WERI-Rb-1 (cell line): ENCODE measurements around the gene PLPP2.

Experiments
- DNase-seq: peaks from one replicate; pipeline ENCODE4 v3.0.0-alpha.2; 2020
- H3K27ac ChIP-seq: fragments of 250-450 bp; sonication (Bioruptor Pico); 2 replicates; pipeline ENCODE4 v1.5.1; 2020; ENCODE audit warnings: mild to moderate bottlenecking, moderate library complexity
- H3K27me3 ChIP-seq: fragments of 250-450 bp; sonication (Bioruptor Pico); 2 replicates; pipeline ENCODE4 v1.5.1; 2021; ENCODE audit warnings: mild to moderate bottlenecking, low read depth, moderate library complexity; ENCODE audit not compliant: insufficient read depth, severe bottlenecking
- H3K36me3 ChIP-seq: fragments of 250-450 bp; sonication (Bioruptor Pico); 2 replicates; pipeline ENCODE4 v1.5.1; 2020; ENCODE audit warnings: mild to moderate bottlenecking, moderate library complexity
- H3K4me3 ChIP-seq: 2 replicates; pipeline ENCODE4 v1.5.1; 2011; ENCODE audit warnings: low read depth, mild to moderate bottlenecking, control low read depth, low read length
- H3K9me3 ChIP-seq: fragments of 250-450 bp; sonication (Bioruptor Pico); 2 replicates; pipeline ENCODE4 v1.5.1; 2021; ENCODE audit warnings: mild to moderate bottlenecking, moderate library complexity; ENCODE audit not compliant: severe bottlenecking
- CTCF ChIP-seq: IDR thresholded peaks from 2 replicates; pipeline ENCODE4 v1.5.1; 2011; ENCODE audit warnings: low read depth, mild to moderate bottlenecking, control low read depth, inconsistent platforms, low read length

The PLPP2 gene

GRCh38 chr19:324716-325115 is 33.5 kb upstream of the PLPP2 start:
- H3K36me3 ChIP-seq: peaks cover 78% of the 10 kb centered on the region
- H3K9me3 ChIP-seq: peaks cover 8% of the 10 kb centered on the region
- no peak for TF ChIP-seq CTCF
- no peak overlapping the region for H3K27ac ChIP-seq
- no peak for DNase-seq
- H3K4me3 ChIP-seq: no peak overlapping the region
- H3K27me3 ChIP-seq: no peaks in the 10 kb centered on the region

DNA sequence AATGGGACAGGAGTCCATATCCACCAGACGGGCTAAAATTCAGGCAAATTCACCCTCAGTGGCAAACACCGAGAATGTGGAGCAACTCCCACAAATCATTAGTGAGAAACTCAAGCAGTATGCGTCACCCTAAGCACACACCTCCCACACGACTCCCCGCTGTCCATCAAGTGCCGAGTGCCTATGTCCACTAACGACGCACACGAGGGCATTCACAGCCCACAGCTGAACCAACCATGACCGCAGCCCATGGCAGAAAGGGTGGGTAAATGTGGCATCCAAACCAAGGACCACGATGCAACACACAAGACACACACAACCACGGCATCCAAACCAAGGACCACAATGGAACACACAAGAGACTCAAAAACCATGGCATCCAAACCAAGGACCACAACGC is 31.4 kb upstream of the PLPP2 start:
- Histone ChIP-seq H3K9me3 (no peaks in the 10 kb centered on the region), H3K4me3 (no peak overlapping the region), H3K27me3 (no peaks in the 10 kb centered on the region), H3K36me3 (peaks cover 70% of the 10 kb centered on the region), H3K27ac (no peak overlapping the region)
- DNase-seq: no peak
- no peak for TF ChIP-seq CTCF

- peaks cover 70% of the 10 kb centered on the region for H3K36me3 ChIP-seq
- H3K27ac ChIP-seq: no peak overlapping the region
- TF ChIP-seq CTCF: no peak
- DNase-seq: no peak
- no peak overlapping the region for H3K4me3 ChIP-seq
- no peaks in the 10 kb centered on the region for H3K9me3 ChIP-seq
- no peaks in the 10 kb centered on the region for H3K27me3 ChIP-seq
These were observed 27.2 kb upstream of the PLPP2 start for GRCh38 chr19:318509-318774.

GRCh38 chr19:317710-318508 is 26.7 kb upstream of the PLPP2 start:
- Histone ChIP-seq H3K4me3 (no peak overlapping the region), H3K36me3 (peaks cover 70% of the 10 kb centered on the region), H3K27ac (no peak overlapping the region), H3K27me3 (no peaks in the 10 kb centered on the region), H3K9me3 (no peaks in the 10 kb centered on the region)
- no peak for TF ChIP-seq CTCF
- DNase-seq: no peak

- DNase-seq: no peak
- no peak for TF ChIP-seq CTCF
- no peak overlapping the region for H3K4me3 ChIP-seq
- H3K36me3 ChIP-seq: peaks cover 58% of the 10 kb centered on the region
- H3K27me3 ChIP-seq: no peaks in the 10 kb centered on the region
- no peaks in the 10 kb centered on the region for H3K9me3 ChIP-seq
- no peak overlapping the region for H3K27ac ChIP-seq
These were observed 24.6 kb upstream of the PLPP2 start for GRCh38 chr19:315811-316210.
